GM19238 (cell line): ENCODE measurements around the gene PXYLP1.

ENCODE experiments used
- DNase-seq: peaks from one replicate; pipeline ENCODE4 v3.0.0; 2011; ENCODE audit warnings: low spot score; ENCODE audit not compliant: insufficient read length

Gene PXYLP1

DNA sequence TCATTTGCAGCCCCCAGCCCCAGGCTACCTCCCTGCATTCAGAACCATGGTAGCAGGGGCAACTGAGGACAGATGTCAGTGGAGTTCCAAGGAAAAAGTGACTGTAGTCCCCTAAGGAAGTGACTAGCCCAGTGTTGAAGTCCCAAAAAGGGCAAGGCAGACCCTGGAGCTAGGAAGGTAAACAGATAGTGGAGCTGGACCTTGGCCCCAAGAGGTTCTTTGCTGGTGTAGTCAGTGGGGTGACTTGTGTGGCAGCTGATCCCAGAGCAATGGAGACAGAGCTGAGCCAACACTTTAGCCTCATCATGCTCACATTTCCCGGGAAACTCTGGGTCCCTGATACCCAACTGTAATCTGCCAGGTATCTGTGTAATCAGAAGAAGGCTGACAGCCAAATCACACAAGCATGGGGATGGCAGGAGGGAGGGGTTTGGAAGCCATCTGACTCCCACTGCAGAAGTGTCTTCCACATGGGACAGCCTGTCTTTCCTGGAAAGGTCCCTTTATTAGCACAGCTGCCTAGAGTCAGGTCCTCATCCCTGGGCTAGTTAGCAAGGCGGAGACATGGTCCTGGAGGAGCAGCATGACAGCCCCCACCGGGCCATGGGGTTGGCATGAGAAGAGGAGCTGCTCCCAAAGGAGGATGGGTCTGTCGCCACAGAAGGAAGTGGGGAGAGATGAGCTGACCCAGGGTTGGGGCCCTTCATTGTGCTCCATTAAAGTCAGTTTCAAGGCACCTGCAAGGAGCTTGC lies 39.8 kb downstream of the PXYLP1 start:
- no peak for DNase-seq

DNA sequence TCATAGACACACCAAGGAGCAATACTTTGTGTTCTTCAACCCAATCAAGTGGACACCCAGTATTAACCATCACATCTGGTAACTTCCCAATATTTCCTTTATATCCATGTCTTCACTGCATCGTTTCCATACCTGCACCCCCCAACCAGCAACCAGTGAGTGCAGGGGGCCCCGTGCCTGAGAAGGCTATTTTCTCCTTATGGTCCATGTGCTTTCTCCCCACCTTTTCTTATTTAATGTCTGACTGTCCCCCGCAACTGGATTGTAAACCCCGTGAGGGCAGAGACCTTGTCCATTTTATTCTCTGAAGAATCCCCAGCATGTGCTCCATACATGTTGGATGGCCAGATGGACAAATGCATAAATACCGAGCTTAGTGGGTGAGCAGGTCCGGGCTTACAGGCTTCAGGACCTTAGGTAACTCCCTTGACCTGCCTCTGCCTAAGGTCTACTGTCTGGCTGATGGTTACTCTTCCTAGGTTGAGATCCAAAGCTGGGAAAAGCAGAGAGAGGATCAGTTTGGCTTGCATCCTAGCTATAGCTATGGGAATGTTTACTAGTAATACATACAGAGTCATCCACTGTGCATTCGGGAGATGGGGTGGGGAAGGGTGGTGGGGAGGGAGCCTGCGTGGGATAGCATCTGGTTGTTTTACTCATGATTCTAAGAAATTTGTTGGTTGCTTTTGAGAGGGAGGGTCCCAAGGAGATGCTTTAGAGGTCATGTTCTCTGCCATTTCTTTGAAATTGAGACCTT lies 41.5 kb downstream of the PXYLP1 start:
- DNase-seq = no peak

DNA sequence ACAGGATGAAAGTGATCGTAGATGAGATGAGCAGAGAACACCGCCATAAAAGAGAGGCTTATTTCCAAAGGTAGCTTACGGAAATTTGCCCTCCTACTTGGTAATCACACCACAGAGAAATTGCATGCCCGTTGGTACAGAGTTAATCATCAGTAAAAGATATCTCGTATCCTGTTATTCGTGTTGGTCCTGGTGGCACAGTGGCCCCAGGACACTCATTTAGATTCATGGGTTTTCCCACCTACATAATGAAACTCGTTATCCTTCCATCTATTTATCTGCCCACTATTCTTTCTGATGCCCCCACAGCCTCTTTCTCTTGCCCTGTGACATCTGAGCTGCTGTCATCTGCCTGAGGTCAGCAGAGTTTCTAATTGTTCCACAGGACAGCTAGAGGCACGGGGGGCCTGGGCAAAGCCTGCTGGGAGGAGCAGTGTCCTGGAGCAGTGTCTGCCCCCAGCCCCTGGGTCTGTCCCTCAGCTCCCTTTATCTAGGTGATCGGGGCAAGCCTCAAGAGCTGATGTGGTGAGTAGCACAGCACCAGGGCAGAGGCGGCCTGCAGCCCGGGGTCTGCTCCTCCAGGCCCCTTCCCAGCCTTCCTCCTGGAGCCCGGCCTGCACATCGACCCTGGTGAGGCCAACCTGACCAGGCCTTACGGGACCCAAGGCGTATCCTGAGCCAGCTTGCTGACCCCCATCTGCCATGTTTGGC lies 42.2 kb downstream of the PXYLP1 start:
- no peak for DNase-seq

DNA sequence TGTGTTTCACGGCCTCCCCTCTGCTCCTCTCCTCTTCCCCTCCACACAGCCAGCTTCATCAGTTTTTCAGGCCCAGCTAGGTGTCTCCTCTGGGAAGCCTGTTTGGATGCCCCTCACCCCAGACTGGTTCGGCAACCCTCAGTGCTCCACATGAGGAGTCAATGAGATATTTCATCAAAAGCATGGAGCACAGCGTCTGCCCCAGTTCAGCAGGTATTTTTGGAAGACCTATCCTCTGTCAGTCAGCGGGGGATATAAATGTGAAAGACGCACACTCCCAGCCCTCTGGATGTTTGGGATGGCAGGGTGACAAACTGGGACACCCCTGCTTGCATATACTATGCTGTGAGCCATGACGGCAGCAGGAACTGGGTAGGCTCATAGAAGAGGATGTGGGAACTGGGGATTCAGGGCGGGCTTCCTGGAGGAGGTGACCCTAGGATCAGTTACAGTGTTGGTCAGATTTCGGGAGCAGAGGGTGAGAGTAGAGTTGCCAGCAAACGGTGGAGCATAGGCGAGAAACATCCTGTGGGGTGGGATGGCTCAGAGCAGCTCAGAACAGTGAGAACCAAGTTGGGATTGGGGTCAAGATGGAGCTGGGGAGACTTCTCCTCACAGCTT lies 42.9 kb downstream of the PXYLP1 start:
- no peak for DNase-seq

DNA sequence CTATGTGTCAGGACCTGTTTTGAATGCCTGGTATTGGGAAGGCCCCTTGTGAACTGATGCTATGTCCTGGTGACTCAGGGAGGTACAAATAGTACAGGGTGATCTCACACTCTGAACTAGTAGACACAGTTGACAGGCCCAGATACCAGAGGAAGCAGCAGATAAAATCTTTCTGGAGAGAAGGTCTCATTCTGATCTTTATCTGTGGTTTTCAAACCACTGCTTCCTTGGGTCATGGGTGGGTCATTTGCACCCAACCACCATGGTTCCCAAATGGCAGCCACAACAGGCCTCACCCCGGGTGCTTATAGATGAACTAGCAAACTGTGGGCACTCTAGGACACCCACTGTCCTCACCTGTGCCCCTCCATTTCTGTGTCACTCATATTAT lies 43.4 kb downstream of the PXYLP1 start:
- DNase-seq = no peak

DNA sequence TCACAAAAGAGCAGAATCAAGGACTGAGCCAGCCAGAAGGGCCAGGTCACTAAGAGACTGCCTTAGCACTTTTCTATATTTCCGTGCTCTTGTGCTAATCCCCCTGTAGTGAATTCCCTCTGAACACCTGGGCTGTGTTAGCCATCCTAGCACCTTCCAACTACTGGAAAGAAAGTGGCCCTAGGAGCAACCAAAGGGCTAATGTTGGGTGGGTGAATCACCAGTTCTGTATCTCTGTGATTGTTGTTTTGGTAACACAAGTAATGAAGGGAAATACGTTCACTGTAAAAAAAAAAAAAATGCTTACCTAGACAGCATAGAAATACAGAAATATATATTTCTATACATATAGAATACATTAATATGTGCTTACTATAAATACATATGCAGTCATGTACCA lies 43.9 kb downstream of the PXYLP1 start:
- DNase-seq = no peak

DNA sequence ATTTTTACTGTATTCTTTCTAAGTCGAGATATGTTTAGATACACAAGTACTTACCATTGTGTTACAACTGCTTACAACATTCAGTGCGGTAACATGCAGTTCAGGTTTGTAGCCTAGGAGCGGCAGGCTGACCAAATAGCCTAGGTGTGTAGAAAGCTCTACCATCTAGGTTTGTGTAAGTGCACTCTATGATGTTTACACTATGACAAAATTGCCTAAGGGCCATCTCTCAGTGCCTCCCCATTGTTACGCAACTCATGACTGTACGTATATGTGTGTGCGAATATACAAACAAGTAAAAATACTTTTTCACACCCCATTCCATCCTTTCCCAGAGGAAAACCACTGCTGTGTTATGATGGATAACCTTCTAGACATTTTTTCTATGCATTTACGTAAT lies 44.3 kb downstream of the PXYLP1 start:
- no peak for DNase-seq

DNA sequence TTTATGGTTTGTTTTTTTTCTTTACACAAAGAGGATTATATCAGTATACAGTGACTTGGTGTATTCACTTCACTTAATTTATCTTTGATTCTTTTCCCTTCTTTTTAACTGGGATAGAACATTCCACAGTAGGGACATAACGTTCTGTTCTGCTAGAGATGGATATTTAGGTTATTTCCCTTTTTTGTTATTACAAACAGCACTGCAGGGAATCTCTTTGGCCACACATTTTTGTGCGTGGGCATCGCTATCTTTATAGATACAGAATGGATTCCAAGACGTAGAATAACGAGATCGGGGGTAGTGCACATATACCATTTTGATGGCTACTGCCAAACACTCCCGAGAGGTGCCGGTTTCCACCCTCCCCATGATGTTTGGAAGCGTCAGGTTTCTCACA lies 44.8 kb downstream of the PXYLP1 start:
- DNase-seq = no peak

DNA sequence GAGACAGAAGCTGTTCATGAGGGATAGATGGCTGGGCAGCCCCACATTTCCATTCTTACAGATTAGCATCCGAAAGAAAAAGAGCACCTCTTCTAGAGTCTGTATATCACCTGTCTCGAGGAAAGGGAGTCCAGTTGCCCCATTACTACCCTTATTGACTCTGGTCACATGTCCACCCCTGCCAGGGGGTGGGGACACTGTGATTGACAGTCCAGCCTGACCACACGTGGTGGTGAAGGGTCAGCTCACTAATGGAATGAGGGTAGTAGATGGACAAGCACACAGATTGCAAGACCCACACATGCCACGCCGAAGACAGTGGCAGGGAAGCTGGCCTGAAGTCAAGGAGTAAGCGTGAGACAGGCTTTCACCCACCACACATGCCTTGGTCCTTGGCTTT lies 45.8 kb downstream of the PXYLP1 start:
- no peak for DNase-seq

DNA sequence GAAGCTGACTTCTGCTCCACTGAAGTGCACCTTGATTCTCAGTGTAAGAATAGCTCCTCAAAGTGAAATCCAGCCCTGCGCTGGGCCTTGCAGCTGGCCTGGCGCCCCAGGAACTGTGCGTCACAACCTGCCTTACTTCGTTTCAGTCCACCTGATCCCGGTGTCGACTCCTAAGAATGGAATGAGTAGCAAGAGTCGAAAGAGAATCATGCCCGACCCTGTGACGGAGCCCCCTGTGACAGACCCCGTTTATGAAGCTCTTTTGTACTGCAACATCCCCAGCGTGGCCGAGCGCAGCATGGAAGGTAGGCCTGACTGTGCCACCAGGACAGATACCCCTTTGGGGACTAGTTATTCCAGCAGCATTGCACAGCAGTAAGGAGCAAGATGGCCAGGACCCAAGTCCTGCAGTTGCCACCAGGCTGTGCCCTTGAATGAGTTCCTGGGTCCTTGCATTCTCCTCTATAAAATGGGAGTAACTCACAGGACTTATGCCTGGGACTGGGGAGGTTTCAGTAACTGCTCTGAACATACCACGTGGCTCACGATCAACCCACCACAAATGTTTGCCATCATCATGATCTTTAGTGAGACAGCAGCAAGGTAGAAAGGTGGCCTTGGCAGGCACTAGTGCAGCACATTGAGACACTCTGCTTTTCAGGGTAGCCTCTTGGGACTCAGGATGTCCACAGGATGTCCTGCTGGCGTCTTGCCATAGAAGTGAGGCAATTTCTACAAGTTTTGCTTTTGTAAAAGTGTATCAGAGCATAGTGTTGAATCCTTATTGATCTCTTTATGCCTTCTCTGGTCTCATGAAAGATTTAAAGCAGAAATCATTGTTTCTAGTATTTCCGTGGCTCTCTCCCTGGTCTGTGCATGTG lies 46.8 kb downstream of the PXYLP1 start:
- DNase-seq = no peak

DNA sequence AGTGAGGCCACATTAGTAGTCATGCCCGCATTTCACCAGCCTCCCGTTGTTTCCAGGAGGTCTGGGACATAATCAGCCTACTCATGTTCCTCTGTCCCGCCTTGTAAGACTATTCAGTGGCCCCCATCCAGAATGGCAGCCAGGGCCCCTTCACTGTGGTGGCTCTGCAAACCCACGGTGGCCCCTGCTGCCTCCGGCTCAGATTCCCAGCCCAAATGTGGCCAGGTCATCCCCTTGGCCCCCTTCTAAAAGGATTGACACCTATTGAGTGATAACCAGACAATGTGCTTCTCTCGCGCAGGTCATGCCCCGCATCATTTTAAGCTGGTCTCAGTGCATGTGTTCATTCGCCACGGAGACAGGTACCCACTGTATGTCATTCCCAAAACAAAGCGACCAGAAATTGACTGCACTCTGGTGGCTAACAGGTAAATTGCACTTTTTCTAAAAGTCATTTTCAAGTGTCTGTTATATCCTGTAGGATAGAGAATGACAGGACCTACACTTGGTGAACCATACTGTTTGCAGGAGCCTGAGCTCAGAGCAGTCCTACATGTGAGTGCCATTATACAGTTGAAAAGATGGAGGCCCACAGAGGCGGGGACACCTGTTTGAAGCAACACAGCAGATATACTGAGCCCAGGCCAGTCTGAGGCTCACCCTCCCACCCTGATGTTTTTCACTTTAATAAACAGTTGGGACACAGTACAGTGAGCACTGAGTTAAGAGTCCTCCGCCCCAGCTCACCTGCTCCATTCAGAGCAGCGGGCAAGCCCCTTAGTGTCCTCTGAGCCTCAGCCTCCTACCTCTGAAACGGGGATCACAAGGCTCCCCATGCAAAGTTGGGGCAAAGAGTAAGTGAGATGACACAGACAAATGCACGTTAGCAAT lies 47.7 kb downstream of the PXYLP1 start:
- DNase-seq = no peak

DNA sequence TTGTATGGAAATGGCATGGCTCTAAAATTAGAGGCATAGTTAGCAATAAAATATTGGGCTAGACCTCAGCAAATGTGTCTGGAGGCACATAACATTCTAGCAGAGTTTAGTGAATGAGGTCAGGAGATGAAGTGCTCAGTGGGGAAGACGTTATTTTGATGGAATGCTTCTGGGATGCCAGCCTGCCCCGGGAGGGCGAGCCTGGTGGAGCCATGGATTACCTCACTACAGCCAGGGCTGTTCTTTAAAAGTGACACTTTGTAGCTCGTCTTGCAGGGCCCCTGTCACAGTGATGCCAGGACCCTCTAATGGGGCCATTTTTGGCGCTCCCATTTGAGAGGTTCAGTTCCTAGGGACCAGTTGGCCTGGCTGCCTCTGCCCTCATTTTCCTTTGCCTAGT lies 48.5 kb downstream of the PXYLP1 start:
- DNase-seq = no peak

DNA sequence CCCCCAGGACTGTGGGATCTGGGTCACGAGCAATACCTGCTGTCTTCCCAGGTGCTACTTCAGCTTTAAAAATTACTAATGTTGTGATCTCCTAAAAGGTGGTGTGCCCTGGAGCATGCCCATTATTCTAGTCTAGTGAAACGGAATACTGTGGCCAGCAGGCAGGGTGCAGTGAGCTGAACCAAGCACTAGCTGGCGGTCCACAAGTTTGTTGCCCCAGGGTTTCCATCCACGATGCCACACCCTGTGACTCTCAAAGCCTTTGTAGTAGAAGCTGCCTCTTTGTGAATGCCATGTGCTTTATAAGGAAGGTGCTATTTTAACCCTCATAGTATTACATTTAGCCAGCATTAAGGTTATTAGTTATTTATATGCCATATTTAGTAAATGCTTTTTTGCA lies 49.1 kb downstream of the PXYLP1 start:
- no peak for DNase-seq

DNA sequence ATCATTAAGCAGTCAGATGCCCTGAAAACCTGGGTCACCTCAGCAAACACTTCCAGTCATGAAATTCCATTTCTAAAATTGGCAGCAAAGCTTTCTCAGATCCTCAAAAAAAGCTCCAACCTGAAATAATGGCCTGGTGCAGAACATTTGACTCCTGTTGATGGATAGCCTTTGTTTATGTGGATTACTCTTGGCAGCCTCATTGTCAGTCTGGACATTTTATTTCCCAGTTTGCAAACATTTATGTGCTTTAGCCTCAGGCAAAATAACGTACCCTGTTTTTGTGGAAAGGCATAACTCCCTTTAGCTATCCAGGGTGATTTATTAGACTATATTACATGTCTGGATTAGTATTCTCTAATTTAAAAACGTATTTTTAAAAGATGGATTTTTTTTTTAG lies 53.9 kb downstream of the PXYLP1 start:
- no peak for DNase-seq

DNA sequence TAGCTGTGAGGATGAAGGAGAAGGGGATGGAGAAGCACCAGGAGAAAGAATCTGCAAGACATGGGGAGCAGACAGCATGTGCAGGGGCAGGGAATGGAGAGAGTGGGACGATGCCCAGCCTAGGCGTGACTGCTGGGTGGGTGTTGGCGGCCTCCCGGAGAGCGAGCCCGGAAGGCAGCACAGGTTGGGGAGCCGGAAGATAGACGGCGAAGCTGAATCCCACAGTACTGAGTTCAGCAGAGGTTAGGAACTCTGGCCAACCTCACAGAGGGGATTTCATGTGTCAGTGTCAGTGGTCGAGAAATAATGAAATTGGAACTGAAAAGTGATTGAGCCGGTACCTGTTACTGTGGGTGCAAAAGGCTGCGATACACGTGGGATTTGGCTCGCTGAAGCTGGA lies 55.2 kb downstream of the PXYLP1 start:
- DNase-seq = no peak

DNA sequence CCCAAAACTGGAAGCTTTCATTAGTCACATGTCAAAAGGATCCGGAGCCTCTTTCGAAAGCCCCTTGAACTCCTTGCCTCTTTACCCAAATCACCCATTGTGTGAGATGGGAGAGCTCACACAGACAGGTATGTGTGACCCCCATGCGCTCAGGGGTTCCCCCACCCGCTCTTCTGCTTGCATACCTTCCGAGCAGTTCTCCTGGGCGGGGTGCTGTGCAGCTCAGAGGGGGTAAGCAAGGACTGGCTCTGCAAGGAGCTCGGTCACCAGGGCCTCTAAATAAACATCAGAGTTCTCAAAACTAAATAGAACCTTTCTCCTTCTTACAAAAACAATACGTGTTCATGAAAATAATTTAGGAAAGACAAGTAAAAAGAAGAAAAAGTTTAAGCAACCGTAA lies 55.7 kb downstream of the PXYLP1 start:
- DNase-seq = no peak

DNA sequence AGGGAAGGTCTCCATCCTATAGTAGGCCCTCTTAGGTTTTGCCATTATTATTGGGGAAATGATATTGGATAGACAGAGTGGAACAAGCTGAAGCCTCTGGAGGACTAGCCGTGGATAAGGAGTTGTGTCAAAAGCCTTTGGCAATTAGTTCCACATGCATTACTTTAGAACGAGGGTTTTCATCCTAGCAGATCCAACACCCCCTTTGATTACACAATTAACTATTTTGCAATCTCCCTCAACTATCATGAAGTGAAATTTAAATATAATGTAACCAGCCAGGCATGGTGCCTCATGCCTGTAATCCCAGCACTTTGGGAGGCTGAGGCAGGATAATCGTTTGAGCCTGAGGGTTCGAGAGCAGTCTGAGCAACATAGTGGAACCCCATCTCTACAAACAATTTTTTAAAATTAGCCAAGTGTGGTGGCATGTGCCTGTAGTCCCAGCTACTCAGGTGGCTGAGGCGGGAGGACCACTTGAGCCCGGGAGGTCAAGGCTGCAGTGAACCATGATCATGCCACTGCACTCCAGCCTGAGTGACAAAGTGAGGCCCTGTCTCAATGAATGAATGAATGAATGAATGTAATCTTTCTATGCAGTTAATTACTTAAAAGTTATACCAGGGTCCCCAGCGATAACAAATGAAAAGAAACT lies 56.8 kb downstream of the PXYLP1 start:
- DNase-seq = no peak

DNA sequence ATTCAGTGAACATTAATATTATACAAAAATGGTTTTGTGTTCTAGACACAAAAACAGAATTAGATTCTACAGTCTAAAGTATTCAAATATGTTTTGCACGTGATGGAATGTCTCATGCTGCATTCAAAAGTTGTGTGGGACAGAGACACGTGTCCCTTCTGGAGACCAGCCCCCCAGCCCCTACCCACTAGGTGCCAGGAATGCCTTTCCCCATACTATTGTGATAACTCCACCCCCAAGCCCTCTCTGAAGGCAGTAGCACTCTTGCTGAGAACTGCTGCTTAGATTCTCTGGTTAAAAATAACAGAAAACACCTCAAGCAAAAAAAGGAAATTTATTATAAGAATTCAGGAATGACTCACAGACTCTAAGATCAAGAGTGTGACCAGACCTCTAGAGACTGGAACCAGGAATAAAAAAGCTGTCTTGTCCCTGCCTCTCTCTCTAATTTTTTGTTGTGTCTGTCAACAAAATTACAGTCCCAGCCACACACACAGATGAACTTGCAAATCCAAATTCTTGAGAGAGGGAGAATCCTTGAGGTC lies 57.7 kb downstream of the PXYLP1 start:
- DNase-seq = no peak
